Fibroblast of villous mesenchyme (primary cell): Measurements from ENCODE around the gene FSIP1. TPM values are rescaled to one million over a fixed set of nuclear protein-coding genes. Genes with fewer than 3 reads are reported as not detected.

Experiments used
- DNase-seq: peaks from one replicate; pipeline ENCODE4 v3.0.0-alpha.2; 2010; ENCODE audit warnings: low read depth
- H3K4me3 ChIP-seq: 2 replicates; pipeline ENCODE4 v1.5.1; 2011; ENCODE audit warnings: low read depth, mild to moderate bottlenecking, low read length
- total RNA-seq: library from RNA; depleted of rRNA; stranded (reverse); fragments of >200 nt; gene quantifications from 2 replicates; pipeline ENCODE4 v1.2.3, GENCODE V29; 2012
- TF ChIP-seq, protein P1 (sequence below): IDR thresholded peaks from 2 replicates; pipeline ENCODE4 v1.5.1; 2012; ENCODE audit warnings: low read depth, mild to moderate bottlenecking, low read length; ENCODE audit not compliant: insufficient read depth

Gene FSIP1
- total RNA-seq, 1 donor: 2.6 TPM

DNA sequence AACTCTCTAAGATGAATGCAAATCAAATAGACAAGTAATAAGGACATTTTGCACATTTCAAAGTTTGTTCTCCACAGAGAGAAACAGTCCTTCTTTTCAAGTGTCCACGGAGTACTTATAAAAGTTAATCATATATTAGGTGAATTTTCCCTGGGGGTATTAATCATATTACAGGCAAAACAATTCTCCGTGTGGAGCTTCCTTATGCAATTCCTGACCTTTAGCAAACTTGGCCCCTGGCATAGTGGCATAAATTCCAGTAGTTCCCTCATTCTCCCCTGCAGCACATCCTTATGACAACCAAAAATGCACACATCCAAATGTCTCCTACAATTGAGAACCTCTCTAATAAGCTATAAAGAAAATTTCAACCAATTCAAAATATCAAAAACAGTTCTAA is 34.4 kb downstream of the FSIP1 start:
- no peak for DNase-seq
- TF ChIP-seq, protein P1, sequence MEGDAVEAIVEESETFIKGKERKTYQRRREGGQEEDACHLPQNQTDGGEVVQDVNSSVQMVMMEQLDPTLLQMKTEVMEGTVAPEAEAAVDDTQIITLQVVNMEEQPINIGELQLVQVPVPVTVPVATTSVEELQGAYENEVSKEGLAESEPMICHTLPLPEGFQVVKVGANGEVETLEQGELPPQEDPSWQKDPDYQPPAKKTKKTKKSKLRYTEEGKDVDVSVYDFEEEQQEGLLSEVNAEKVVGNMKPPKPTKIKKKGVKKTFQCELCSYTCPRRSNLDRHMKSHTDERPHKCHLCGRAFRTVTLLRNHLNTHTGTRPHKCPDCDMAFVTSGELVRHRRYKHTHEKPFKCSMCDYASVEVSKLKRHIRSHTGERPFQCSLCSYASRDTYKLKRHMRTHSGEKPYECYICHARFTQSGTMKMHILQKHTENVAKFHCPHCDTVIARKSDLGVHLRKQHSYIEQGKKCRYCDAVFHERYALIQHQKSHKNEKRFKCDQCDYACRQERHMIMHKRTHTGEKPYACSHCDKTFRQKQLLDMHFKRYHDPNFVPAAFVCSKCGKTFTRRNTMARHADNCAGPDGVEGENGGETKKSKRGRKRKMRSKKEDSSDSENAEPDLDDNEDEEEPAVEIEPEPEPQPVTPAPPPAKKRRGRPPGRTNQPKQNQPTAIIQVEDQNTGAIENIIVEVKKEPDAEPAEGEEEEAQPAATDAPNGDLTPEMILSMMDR: no peak
- no peak overlapping the region for H3K4me3 ChIP-seq

- no peak overlapping the region for H3K4me3 ChIP-seq
- peak; percentile 26 for DNase-seq
- TF ChIP-seq, protein P1: no peak
Measured at GRCh38 chr15:39747326-39747725, 35.3 kb downstream of the FSIP1 start.

DNA sequence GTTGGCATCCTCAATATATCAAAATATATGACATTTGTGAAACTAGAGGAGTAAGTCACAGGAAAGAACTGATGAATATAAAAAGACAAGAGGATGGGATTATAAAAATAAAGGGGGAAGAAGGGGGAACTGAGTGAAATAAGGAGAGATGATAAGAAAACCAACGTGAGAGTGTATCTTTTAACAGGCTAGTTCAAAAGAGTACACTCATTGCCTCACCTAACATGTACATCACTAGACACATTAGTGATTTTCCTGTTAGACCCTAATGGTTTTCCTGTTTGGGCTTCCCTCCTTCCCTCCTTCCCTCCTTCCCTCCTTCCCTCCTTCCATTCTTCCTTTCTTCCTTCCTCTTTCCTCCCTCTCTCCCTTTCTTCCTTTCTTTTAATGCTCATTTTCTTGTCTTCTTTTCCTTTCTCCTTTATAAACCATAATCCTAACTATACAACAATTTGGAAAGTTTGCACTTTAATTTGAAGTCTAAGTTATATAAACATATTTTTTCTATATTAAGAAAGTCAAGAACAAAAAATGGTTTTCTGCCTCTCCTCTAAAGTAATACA is 35.8 kb downstream of the FSIP1 start:
- no peak for DNase-seq
- H3K4me3 ChIP-seq: no peak overlapping the region
- TF ChIP-seq, protein P1: no peak

- peak; percentile 26 for DNase-seq
- H3K4me3 ChIP-seq: no peak overlapping the region
- TF ChIP-seq, protein P1: no peak
Measured at GRCh38 chr15:39746176-39746575, 36.5 kb downstream of the FSIP1 start.

DNA sequence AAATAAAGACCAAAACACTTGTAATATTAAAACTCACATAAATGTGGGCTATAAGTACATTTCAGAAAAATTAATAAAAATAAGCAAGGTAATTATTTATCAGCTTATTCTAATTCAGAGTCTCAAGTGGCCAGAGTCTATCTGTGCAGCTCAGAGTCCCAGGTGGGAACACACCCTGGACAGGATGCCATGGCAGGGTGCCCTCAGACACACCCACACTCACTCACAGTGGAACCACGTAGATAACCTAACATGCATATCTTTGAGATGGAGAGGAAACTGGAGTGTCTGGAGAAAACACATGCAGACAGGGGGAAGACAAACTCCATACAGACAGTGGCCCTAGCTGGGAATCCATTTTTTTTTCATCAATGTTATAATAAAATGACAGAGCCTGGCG is 37.2 kb downstream of the FSIP1 start:
- no peak overlapping the region for H3K4me3 ChIP-seq
- no peak for DNase-seq
- TF ChIP-seq, protein P1: no peak

DNA sequence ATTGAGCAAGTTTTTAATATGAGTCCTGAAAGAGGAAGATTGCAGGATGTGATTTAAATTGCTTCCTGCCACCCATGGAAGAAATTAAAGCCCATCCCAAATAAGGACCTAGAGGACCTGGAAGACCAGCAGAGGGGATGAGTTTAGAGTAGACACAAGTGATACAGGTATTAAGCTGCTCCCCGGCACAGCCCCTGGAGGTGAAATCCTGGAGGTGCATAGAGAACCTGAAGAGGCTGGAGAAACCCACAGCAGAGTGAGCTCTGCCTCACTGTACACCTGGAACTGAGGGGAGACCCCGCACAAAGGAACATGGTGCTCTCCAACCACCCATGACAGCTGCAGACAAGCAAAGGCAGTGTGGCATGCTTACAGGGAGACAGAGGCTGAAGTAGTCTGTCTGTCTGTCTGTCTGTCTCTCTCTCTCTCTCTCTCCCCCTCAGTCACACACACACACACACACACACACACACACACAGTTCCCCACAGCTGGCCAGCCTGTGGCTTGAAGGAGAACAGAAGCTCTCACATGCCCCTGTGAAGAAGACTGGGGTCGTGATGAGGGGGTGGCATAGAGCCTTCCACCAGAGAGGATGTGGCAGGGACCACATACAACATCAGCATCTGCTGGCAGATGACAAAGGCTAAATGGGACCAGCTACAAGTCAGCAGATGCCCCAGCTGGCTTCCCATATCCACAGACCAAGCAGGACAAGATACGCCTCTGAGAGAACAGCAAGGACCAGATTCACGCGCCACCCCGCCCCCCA is 38.1 kb downstream of the FSIP1 start:
- DNase-seq: no peak
- TF ChIP-seq, protein P1: no peak
- no peak overlapping the region for H3K4me3 ChIP-seq
